Breast epithelium (tissue), 4 donors: ENCODE data around the gene KIF26B. TPM values are rescaled to one million over a fixed set of nuclear protein-coding genes. Genes with fewer than 3 reads are reported as not detected.

ENCODE experiments used
- DNase-seq, 2 donors: peaks; one replicate each; pipeline ENCODE4 v3.0.0-alpha.2; 2019; ENCODE audit warnings: low spot score in 2 of 2
- H3K27ac ChIP-seq, 2 donors: fragments of 200-600 bp; sonication (generic) in 1 of 2; one replicate each; pipeline ENCODE4 v1.5.1; 2016 to 2019; ENCODE audit warnings: mild to moderate bottlenecking in 1 of 2
- H3K27me3 ChIP-seq, 2 donors: fragments of 200-600 bp; sonication (generic) in 1 of 2; one replicate each; pipeline versions ENCODE4 v1.5.1 to v1.6.0; 2017 to 2019; ENCODE audit warnings: control low read depth in 1 of 2, mild to moderate bottlenecking in 1 of 2
- H3K36me3 ChIP-seq: fragments of 200-600 bp; one replicate; pipeline ENCODE4 v1.5.1; 2019
- H3K4me1 ChIP-seq, 2 donors: fragments of 200-600 bp; sonication (generic); one replicate each; pipeline ENCODE4 v1.5.1; 2016 to 2019; ENCODE audit warnings: control low read depth in 1 of 2
- H3K4me3 ChIP-seq, 3 donors: fragments of 200-600 bp; sonication (generic); 1 replicate in 2 of 3; 2 replicates in 1 of 3; pipeline ENCODE4 v1.5.1; 2016 to 2019; ENCODE audit warnings: mild to moderate bottlenecking in 3 of 3, moderate library complexity in 2 of 3
- H3K9me3 ChIP-seq, 2 donors: fragments of 200-600 bp; sonication (generic) in 1 of 2; one replicate each; pipeline ENCODE4 v1.5.1; 2016 to 2019; ENCODE audit warnings: control low read depth in 1 of 2
- CTCF ChIP-seq, 3 donors: fragments of 450-650 bp; IDR thresholded peaks; one replicate each; pipeline ENCODE4 v1.5.1; 2016 to 2017; ENCODE audit warnings: antibody characterized with exemption in 3 of 3, mild to moderate bottlenecking in 3 of 3, moderate library complexity in 3 of 3
- POLR2A ChIP-seq: fragments of 450-650 bp; IDR thresholded peaks from one replicate; pipeline ENCODE4 v1.6.1; 2016; ENCODE audit warnings: antibody characterized with exemption, mild to moderate bottlenecking, moderate library complexity
- POLR2AphosphoS5 ChIP-seq, 3 donors: sonication (generic); formaldehyde crosslinking; IDR thresholded peaks; one replicate each; pipeline ENCODE4 v1.6.1; 2017; ENCODE audit warnings: antibody characterized with exemption in 3 of 3
- intact Hi-C: fragments of 100-400 bp; cut with DNase I; formaldehyde crosslinking; loops from one replicate; pipeline ENCODE4 v1.15.1; 2023; ENCODE audit warnings: low total_unique reads
- total RNA-seq, 3 donors: library from RNA; depleted of rRNA; stranded (reverse); fragments of >200 nt; gene quantifications; one replicate each; pipeline ENCODE4 v1.1.0, GENCODE V29; 2016

The KIF26B gene
- total RNA-seq, 3 donors from 2014 or later: 0.32 to 1.0 (median 0.33) TPM

- Histone ChIP-seq H3K27ac (no peak overlapping the region), H3K36me3 (no peaks in the 10 kb centered on the region), H3K4me1 (no peaks in the 10 kb centered on the region), H3K9me3 (no peaks in the 10 kb centered on the region), H3K4me3 (no peak overlapping the region), H3K27me3 (no peaks in the 10 kb centered on the region)
- intact Hi-C loops: no loop called here
- TF ChIP-seq CTCF (IDR thresholded peaks at IDR 0.05): no peak
- no peak for TF ChIP-seq POLR2AphosphoS5 (IDR thresholded peaks at IDR 0.05)
- no peak for TF ChIP-seq POLR2A
- DNase-seq: no peak
Measured at GRCh38 chr1:245131026-245131393, 23.8 kb upstream of the KIF26B start.

- no peak overlapping the region for H3K27ac ChIP-seq
- TF ChIP-seq CTCF (IDR thresholded peaks at IDR 0.05) (no peak), POLR2A (no peak), POLR2AphosphoS5 (IDR thresholded peaks at IDR 0.05) (no peak)
- no peaks in the 10 kb centered on the region for H3K27me3 ChIP-seq
- H3K4me1 ChIP-seq: no peaks in the 10 kb centered on the region
- no peak for DNase-seq
- intact Hi-C loops: no loop called here
- no peak overlapping the region for H3K4me3 ChIP-seq
- no peaks in the 10 kb centered on the region for H3K9me3 ChIP-seq
- no peaks in the 10 kb centered on the region for H3K36me3 ChIP-seq
Measured at GRCh38 chr1:245132771-245133170, 22.0 kb upstream of the KIF26B start.

- intact Hi-C loops: no loop called here
- H3K36me3 ChIP-seq: no peaks in the 10 kb centered on the region
- no peaks in the 10 kb centered on the region for H3K27me3 ChIP-seq
- no peak for DNase-seq
- TF ChIP-seq POLR2AphosphoS5 (IDR thresholded peaks at IDR 0.05) (no peak), POLR2A (no peak), CTCF (IDR thresholded peaks at IDR 0.05) (no peak)
- H3K9me3 ChIP-seq: no peaks in the 10 kb centered on the region
- no peaks in the 10 kb centered on the region for H3K4me1 ChIP-seq
- no peak overlapping the region for H3K4me3 ChIP-seq
- H3K27ac ChIP-seq: no peak overlapping the region
Measured at GRCh38 chr1:245133995-245134715, 20.6 kb upstream of the KIF26B start.

- H3K27ac ChIP-seq: no peak overlapping the region
- TF ChIP-seq POLR2A: no peak
- TF ChIP-seq POLR2AphosphoS5 (IDR thresholded peaks at IDR 0.05): no peak
- no peak for TF ChIP-seq CTCF (IDR thresholded peaks at IDR 0.05)
- no peak for DNase-seq
- H3K4me1 ChIP-seq: no peaks in the 10 kb centered on the region
- no peaks in the 10 kb centered on the region for H3K27me3 ChIP-seq
- intact Hi-C loops: no loop called here
- no peak overlapping the region for H3K4me3 ChIP-seq
- H3K9me3 ChIP-seq: no peaks in the 10 kb centered on the region
- no peaks in the 10 kb centered on the region for H3K36me3 ChIP-seq
Measured at GRCh38 chr1:245142171-245142798, 12.5 kb upstream of the KIF26B start.

- H3K4me1 ChIP-seq: no peaks in the 10 kb centered on the region
- H3K36me3 ChIP-seq: no peaks in the 10 kb centered on the region
- intact Hi-C loops: no loop called here
- TF ChIP-seq POLR2AphosphoS5 (IDR thresholded peaks at IDR 0.05) (no peak), CTCF (IDR thresholded peaks at IDR 0.05) (no peak), POLR2A (no peak)
- DNase-seq: no peak
- H3K27ac ChIP-seq: no peak overlapping the region
- H3K9me3 ChIP-seq: no peaks in the 10 kb centered on the region
- no peaks in the 10 kb centered on the region for H3K27me3 ChIP-seq
- no peak overlapping the region for H3K4me3 ChIP-seq
Measured at GRCh38 chr1:245142976-245143375, 11.8 kb upstream of the KIF26B start.
